ENCODE results near the gene AGRP.

Gene AGRP, protein sequence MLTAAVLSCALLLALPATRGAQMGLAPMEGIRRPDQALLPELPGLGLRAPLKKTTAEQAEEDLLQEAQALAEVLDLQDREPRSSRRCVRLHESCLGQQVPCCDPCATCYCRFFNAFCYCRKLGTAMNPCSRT

GRCh38 chr16:67483150-67483549 is at the start of gene AGRP:
TSS of gene AGRP (minus strand) at chr16:67483547. CDS start at chr16:67483398, 149 bp downstream.
- no peak for DNase-seq (ENCODE audit: low read depth)
- H3K4me3 ChIP-seq (ENCODE audit: low read depth, low read length) = no peak within 1 kb of the TSS
- TF ChIP-seq, protein P1, sequence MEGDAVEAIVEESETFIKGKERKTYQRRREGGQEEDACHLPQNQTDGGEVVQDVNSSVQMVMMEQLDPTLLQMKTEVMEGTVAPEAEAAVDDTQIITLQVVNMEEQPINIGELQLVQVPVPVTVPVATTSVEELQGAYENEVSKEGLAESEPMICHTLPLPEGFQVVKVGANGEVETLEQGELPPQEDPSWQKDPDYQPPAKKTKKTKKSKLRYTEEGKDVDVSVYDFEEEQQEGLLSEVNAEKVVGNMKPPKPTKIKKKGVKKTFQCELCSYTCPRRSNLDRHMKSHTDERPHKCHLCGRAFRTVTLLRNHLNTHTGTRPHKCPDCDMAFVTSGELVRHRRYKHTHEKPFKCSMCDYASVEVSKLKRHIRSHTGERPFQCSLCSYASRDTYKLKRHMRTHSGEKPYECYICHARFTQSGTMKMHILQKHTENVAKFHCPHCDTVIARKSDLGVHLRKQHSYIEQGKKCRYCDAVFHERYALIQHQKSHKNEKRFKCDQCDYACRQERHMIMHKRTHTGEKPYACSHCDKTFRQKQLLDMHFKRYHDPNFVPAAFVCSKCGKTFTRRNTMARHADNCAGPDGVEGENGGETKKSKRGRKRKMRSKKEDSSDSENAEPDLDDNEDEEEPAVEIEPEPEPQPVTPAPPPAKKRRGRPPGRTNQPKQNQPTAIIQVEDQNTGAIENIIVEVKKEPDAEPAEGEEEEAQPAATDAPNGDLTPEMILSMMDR (conservative IDR thresholded peaks at IDR 0.05; ENCODE audit: low read depth, low read length) = no peak

GRCh38 chr16:67531247-67531646 is 47.9 kb upstream of the AGRP start:
- no peak for DNase-seq (ENCODE audit: low read depth)
- H3K4me3 ChIP-seq (ENCODE audit: low read depth, low read length) = no peak overlapping the region
- TF ChIP-seq, protein P1 (conservative IDR thresholded peaks at IDR 0.05; ENCODE audit: low read depth, low read length) = no peak

DNA sequence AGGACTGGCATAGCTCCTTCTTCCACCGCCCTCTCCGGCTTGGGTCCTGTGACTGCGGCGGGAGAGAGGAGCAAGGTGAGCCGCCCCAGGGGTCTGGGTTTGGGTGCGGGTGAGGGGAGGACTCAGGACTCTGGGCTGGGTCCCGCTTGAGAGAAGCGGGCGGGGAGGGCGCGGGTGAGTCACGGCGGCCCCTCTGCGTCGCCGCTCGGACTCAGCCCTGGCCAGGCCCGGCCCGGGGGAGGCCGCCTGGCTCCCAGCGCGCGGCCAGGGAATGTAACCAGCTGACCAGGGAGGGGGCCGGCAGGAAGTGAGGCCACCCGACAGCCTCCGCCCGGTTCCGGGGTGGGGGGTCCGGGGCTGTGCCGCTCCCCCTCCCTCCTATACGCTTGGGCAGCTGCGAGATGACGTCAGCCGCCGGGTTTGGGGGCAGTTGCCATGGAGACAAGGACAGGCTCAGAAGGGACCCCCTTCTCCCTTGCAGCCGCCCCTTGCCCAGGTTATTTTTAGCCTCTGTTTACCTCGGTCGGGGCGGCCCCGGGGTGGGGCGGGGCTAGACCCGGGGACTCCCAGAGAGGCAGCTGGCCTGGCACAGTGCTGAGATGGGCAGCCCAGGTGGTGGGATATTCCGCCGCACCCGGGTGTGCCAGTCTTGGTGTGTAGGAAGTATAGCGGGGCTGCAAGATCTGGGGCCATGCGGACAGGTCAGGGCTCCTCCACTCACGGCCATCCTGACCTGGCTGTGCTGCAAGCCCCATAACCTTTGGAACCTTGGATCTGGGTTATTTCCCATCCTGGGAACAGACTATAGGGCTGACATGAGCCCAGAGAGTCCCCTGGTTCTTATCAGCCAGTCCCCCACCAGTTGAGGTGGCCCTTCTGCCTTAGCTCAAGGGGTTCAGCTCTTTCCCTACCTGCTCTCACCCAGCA is 46.9 kb upstream of the AGRP start:
- TF ChIP-seq, protein P1 (conservative IDR thresholded peaks at IDR 0.05; ENCODE audit: low read depth, low read length) = no peak
- peak; percentile 80 for DNase-seq (ENCODE audit: low read depth)
- H3K4me3 ChIP-seq (ENCODE audit: low read depth, low read length) = peak overlapping the region; percentile 78

- DNase-seq (ENCODE audit: low read depth) = no peak
- H3K4me3 ChIP-seq (ENCODE audit: low read depth, low read length) = peak overlapping the region; percentile 78
- TF ChIP-seq, protein P1 (conservative IDR thresholded peaks at IDR 0.05; ENCODE audit: low read depth, low read length) = no peak
These were observed 46.2 kb upstream of the AGRP start for GRCh38 chr16:67529582-67530012.

GRCh38 chr16:67528870-67529581 is 45.7 kb upstream of the AGRP start:
- peak; percentile 34 for DNase-seq (ENCODE audit: low read depth)
- peak overlapping the region; percentile 78 for H3K4me3 ChIP-seq (ENCODE audit: low read depth, low read length)
- TF ChIP-seq, protein P1 (conservative IDR thresholded peaks at IDR 0.05; ENCODE audit: low read depth, low read length) = no peak

- TF ChIP-seq, protein P1 (conservative IDR thresholded peaks at IDR 0.05; ENCODE audit: low read depth, low read length) = no peak
- H3K4me3 ChIP-seq (ENCODE audit: low read depth, low read length) = peak within 1 kb of the TSS; percentile 78
These were observed 45.0 kb upstream of the AGRP start, which contains the start of gene RIPOR1 for GRCh38 chr16:67528222-67528869. TSS of gene RIPOR1 (plus strand) at chr16:67528829. CDS start at chr16:67538447, 9,618 bp downstream.

More at GRCh38 chr16:67528222-67528869, 45.0 kb upstream of the AGRP start, which contains the start of gene RIPOR1:
- no peak for DNase-seq (ENCODE audit: low read depth)
